NCI-H1417 treated with DMSO at 0.1 percent for 48 hours (cell line): Measurements from ENCODE around the gene MATN1.

Experiments used
- DNase-seq: peaks from one replicate; lab custom pipeline; 2025; lab: John Stamatoyannopoulos, UW

The MATN1 gene

DNA sequence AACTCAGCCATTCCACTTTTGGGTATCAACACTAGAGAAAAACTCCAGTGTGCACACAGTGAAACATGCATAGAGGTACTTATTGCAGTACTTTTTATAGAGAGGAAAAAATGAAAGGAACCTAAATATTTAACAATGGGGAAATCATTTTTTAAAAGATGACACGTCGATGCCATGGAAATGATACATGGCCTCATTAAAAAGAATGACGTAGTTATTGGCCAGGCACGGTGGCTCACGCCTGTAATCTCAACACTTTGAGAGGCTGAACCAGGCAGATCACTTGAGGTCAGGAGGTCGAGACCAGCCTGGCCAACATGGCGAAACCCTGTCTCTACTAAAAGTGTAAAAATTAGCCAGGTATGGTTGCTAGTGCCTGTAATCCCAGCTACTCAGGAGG lies 42.5 kb downstream of the MATN1 start:
- DNase-seq, result no peak

DNA sequence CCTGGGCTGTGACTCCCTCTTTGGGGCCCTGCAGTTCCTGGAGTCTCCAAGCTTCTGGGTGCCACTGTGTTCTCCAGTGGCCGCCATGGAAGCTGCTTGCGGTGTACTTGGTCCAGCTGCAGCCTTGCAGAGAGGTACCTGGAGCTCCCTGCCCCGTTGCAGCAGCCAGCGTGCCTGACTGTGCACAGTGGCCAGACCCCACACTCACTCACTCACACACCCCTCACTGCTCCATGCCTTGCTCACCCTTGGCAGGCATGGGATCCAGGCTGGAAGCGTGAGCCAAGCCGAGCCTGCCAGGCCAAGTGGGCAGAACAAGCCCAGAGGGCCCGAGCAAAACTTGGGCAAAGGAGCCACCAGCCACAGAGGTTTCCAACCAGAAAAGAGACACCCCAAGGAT lies 43.0 kb downstream of the MATN1 start:
- DNase-seq, result no peak

DNA sequence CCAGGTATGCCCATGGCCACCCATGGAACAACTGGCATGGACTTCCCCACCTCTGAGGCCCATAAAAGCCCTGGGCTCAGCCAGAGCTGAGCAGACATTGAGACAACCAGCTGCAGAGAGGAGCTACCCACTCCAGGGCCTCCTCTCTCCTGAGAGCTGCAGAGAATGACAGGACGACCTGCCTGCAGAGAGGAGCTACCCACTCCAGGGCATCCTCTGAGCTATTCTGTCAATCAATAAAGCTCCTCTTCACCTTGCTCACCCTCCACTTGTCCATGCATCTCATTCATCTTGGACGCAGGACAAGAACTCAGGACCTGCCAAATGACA lies 43.4 kb downstream of the MATN1 start:
- DNase-seq, result no peak

DNA sequence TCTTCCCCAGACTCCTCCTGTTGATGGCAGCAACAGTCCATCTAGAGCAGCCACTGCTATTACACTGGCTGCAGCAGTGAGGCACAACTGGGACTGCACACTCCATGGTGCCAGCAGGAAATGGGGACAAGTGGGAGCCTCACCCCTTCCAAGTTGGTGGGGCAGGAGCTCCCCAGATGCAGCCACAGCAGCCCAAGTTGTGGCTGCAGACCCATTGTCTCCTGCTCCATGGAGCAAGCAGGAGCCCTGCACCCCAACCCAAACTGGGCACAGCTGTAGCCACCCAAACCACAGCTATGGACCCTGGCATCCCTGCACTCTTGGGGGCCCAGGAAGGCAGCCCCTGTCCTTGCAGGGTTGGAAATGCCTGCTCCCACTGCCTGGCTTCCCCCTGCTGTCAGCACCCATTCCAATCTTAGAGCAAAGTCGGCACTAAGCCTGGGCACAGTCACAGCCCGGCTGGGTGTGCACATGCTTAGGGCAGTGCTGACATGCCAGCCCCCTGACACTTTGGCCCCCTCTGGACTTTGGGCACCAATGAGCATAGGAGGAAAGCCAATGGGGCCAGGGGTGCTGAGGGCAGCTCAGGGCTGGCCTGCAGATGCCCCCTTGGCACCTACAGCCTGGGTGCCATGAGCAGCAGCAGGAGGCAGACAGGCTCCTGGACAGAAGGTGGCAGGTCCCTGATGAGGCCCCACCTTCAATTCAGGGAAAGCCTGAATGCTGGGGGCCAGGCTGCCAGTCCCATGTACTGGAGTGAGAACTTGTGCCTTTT lies 44.0 kb downstream of the MATN1 start:
- DNase-seq, result no peak

DNA sequence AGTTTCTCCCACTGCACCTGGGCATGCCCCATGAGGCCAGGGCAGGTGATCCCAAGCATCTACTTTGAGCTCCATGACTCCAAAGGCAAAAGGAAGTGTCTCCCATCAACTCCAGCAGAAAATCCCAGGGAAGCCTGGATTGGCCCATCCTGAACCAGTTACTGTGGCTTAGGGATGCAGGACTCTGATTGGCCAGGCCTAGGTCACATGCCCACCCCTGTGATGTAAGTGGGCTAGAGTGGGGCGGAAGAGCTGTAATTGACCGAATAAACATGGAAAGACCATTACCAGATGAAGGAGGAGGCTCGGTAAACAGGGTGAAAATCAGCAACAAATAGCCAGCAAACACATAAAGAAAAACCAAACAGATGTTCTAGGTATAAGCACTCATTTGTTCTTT lies 45.2 kb downstream of the MATN1 start:
- no peak for DNase-seq

DNA sequence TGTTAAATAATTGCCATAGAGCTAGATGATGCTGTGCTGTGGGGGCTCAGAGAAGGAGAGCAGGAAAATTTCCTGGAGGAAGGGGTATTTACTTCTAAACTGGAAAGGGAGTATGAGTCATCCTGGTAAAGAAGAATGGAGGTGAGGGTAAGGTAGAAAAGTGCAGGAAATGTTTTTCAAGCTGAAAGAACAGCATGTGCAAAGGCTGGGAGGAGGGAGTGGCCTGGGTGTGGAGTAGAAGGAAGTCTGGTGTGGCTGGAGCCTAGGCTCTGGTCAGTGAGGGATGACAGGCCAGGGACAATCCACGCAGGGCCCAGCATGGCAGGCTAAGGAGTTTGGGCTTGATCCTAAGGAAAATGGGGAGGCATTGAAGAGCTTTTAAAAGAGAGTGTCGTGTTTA lies 45.9 kb downstream of the MATN1 start:
- DNase-seq, result no peak

DNA sequence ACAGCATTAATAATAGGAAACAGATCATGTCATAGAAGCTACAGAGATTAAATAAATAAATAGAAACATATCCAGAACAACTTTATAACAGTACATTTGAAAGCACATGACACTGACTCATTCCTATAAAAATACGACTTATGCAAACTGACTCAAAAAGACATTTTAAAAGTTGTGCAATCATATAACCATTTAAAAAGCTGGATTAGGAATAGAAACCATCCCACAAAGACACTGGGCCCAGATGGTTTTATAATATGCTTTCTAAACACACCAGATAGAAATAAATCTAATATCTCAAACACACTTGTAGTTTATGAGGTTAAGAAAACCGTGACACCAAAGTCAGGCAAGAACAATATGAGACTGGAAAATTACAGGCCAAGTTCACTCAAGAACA lies 47.6 kb downstream of the MATN1 start:
- no peak for DNase-seq

DNA sequence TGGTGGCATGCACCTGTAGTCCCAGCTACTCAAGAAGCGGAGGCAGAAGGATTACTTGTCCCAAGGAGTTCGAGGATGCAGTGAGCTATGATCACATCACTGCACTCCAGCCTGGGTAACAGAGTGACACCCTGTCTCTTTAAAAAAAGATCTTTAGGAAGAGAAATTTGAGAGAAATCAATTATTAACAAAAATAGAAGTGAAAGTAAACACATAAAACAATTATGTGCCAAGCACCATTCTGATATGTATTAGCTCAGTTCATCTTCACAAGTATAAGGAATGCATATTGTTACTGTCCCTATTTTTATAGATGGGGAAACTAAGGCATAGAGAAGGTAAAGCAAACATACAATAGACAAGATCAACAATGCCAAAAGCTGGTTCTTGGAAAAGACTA lies 48.1 kb downstream of the MATN1 start:
- DNase-seq, result no peak

DNA sequence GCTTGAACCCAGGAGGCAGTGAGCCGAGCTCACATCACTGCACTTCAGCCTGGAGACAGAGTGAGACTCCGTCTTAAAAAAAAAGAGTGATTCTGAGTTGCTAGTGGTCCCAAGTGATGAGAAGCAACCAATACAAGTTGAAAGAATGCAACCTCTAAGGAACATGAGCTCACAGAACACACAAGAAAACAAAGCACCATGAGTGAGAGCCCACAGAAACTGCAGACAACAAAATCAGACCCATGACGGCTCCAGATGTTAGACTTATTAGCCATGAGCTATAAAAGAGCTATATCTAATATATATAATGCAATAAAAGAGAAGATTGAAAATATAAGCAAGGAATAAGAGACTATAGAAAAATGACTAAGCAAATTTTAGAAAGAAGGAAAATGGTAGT lies 50.0 kb downstream of the MATN1 start:
- no peak for DNase-seq

DNA sequence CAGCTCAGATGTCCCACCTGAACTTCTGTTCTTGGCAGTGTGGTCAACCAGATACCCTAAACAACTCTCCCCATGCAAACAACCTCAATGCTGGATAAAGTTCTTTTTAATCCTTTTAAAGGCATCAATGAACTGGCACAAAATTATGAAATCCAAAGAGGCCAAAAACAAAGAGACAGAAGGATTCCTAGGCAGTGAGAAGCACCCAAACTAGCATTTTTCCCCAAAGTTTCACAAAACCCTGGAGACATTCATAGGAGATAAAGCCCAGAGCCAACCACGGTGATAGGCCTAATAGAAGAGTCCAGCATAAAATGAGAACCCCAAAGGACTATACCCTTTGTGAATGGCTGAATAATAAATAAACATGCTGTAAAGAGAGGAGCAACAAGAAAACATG lies 50.7 kb downstream of the MATN1 start:
- no peak for DNase-seq

DNA sequence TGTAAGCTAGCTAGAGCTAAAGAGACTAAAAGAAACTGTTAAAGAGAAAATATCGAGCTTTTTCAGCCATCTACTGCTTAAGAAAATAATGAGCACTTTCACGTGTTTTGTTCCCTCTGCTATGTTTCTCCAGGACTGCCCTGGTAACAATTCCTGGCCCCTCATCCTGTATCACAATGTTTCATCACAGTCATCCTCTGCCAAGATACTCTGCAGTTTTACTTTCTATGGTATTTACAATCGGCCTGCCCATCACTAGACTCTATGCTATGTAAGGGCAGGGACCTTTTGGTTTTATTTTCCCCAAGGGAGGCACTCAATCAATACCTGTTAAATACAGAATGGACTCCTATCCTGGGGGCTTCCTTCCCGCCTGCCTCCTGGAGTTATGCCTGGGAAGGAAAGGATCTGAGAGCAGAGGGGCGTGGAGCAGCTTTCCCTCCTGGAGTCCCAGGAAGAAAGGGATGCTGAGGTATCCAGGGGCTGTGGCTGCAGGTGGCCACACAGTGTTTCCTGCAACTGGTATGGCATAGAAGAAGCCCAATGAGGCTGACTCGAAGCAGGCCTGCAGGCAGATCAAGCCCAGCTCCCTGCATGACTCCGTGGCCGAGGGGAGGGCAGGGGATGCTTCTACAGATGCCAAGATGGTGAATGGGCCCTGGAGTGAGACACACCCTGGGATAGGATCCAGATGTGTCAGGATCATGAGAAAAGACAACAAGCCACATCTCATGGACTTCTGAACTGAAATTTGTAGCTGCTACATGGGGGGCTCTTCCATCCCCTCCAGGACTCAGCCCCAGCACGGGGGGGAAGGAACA lies 52.9 kb downstream of the MATN1 start:
- no peak for DNase-seq

DNA sequence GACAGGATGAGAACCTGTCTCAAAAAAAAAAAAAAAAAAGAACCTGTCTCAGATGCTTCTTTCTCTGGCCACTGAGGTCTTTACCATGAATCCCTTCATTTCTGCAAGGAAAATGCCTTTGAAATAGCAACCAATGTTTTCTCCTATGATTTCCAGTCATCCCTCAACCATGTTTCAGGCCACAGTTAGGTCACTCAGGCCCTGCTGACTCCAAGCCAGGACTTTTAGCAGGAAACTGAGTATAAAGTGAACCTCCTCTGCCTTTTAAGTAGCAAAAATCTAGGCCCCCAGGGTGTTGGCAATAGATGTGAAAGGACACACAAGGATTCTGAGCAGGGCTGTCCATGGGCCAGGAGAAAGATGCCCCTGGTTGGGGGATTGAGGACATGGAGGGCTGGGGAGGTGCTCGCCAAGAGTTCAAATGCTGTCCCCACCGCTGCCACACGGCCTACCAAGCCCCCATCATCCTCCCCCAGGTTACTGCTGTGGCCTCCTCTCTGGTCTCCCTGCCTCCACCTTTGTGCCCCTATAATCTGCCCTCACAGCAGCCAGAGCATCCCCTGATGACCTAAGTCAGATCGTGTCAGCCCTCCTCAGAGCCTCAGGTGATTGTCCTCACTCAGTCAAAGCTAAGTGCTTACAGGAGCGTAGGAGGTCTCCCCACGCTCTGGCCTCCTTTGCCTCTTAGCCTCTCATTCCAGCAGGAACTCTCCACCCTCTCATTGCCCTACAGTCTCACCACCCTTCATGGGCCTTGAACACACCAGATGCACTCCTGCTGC lies 54.6 kb downstream of the MATN1 start:
- DNase-seq, result no peak

DNA sequence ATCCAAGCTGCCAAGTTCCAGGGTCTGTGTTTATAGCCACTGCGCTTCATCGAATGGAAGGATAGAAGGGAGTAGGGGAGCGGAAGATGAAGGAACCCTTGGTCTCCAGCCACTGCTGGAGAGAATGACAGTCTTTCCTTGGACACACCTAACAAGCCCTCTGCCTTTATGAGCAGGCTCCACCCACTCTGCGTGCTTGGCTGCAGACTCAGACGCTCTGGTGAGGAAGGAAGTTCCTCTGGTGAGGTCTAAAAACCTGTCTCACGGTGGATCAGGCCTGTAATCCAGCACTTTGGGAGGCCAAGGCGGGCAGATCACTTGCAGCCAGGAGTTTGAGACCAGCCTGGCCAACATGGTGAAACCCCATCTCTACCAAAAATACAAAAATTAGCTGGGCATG lies 55.4 kb downstream of the MATN1 start:
- DNase-seq, result no peak

DNA sequence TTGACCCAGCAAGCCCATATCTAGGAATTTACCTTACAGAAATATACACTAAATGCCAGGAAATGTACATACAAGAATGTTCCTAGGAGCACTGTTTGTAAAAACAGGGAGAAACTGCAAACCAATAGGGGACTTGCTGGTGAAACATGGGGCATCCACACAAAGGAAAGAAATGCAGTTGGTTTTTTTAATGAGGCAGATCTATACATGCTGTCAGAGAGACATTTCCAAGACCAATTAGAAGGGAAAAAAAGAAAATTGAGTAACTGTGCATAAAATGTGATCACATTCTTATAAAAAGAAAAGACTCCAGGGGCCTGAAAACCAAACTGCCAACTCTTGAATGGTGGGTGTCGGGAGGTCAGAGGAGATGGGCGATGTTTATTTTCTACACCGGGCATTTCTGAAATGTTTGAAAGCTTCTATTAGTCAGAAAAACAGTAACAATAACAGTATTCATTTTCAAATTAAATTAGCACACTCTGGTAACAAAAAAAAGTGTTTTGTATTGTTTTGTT lies 56.6 kb downstream of the MATN1 start:
- no peak for DNase-seq

DNA sequence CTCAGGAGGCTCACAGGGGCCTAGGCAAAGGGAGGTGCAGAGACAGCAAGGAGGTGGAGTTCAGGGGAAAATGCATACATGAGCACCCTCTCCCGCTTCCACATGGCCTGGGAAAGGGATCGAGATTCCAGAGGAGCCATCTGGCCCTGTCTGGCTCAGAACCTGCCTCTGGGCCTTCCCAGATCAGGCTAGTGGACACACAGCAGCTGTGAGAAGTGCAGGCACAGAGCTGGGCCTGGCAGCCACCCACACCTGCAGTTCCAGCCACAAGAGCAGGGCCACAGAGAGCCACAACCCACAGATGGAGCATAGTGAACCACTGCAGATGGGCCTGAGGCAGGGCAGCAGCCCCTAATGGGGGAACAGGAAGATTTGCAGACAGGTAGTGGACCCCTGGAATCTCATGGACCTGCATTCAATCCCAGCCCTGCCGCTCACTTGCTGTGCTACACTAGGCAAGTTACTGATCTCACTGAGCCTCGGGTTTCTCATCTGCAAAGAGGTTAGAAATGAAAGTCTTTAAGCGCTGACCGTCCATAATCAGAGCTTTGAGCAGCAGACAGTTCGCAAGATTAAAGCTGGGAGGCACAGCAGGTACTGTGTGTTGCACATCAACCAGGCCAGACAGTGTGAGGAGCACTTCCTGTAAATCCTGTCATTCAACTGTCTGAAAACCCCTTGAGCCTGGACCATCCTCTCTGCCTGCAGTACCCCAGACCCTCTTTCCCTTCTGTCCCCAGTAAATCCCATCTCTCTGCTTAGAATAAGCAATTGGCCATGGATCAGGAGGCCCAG lies 58.0 kb downstream of the MATN1 start:
- DNase-seq, result no peak

DNA sequence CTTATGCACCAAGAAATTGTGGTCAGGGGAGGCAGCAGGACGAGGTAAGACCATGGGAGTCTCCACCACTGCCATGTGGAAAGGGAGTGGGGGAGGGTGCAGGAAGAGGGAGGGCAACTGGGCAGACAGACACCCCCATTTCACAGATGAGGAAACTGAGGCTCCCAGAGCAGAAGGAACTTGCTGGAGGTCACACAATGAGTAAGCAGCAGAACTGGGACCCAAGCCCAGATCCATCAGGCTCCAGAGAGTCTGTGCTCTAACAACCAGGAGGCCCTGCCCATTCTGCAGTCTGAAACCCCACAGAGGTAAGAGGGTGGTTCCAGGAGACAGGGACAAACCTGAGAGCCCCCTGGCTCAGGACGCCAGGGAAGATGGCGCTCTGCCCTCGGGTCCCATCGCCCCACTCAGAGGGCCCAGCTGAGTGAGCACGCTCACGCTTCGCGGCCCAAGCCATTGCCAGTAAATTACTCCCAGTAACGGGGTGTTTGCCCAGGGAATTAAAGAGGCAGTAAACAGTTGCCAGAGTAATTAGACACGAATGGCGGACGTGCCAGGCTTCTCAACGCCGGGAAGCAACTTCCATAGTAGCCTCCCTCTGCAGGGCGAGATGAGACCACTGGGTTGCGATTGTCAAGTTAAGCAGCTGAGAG lies 59.2 kb downstream of the MATN1 start:
- DNase-seq, result no peak

DNA sequence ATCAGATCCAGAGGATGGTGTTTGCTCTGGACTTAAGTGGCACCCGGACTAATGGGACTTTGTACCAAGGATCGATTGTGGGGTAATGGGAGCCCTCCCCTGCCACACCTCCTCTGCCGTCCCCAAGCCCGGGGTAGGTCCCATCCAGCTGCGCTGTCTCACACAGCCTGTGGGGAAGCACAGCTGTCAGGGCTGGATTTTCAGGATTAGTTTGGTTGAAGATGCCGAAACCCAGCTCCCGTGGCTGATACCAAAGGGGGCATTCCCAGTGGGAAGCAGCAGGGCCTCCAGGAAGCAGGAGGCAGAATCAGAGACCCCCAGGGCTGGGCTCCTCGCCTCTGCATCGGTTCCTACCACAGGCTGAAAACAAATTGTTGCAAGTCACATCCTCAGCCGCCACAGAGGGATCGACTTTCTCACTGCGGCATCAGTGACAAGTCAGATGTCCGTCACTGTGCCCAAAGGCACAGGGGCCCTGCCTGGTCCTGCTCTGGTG lies 59.7 kb downstream of the MATN1 start:
- no peak for DNase-seq

DNA sequence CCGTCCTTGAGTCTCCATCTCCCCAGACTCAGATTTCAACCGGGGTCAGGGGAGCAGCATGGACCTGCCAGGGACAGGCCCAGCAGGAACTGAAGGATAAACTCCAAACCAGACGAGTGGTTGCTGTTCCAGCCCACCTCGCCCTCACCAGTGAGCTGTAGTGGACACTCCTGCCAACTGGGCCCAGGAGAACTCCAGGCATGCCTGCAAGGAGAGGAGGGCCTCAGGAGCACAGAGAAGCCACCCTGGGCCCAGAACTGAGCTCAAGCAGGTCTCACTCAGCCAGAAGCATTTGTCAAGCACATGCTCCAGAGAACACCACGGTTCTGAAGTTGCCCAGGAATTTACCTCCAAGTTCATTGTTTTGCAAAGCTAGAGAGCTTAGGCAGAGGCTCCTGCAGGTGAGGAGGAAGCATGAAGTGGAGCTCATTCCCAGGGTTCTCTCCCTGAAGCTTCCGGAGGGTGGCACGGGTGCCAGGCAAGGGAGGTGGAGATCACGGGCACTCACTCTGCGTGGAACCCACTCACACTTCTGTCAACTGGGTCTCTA lies 61.0 kb downstream of the MATN1 start:
- no peak for DNase-seq

DNA sequence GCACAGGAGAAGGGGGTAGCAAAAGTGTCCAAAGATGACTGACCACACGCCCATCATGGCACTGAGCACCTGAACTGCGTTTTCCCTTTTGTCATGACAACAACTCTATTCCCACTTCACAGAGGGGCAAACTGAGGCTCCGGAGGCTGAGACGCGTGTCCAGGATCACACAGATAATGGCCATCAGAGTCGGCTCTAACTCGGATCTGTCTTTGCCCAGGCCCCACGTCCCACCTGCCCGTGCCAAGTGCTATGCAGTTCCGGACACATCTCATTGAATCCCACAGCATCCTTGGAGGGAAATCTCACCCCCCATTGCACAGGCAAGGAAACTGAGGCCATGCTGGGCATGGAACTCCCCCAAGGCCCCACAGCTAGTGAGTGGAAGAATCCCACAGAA lies 62.1 kb downstream of the MATN1 start:
- DNase-seq, result no peak
